Choroid plexus epithelial cell (primary cell): Measurements from ENCODE around the gene SKAP1.

Experiments
- DNase-seq: peaks from one replicate; pipeline ENCODE4 v3.0.0-alpha.2; 2010; ENCODE audit warnings: low read depth
- H3K4me3 ChIP-seq: 2 replicates; pipeline ENCODE4 v1.5.1; 2011; ENCODE audit warnings: low read depth, mild to moderate bottlenecking, control low read depth, low read length, moderate library complexity
- TF ChIP-seq, protein P1 (sequence below): conservative IDR thresholded peaks from 2 replicates; pipeline ENCODE4 v1.5.1; 2011; ENCODE audit warnings: low read depth, mild to moderate bottlenecking, control low read depth, inconsistent platforms, low read length, moderate library complexity

SKAP1 gene

GRCh38 chr17:48470388-48471034 is 40.5 kb upstream of the SKAP1 start:
- DNase-seq: peak; percentile 42
- H3K4me3 ChIP-seq: no peak overlapping the region
- TF ChIP-seq, protein P1, sequence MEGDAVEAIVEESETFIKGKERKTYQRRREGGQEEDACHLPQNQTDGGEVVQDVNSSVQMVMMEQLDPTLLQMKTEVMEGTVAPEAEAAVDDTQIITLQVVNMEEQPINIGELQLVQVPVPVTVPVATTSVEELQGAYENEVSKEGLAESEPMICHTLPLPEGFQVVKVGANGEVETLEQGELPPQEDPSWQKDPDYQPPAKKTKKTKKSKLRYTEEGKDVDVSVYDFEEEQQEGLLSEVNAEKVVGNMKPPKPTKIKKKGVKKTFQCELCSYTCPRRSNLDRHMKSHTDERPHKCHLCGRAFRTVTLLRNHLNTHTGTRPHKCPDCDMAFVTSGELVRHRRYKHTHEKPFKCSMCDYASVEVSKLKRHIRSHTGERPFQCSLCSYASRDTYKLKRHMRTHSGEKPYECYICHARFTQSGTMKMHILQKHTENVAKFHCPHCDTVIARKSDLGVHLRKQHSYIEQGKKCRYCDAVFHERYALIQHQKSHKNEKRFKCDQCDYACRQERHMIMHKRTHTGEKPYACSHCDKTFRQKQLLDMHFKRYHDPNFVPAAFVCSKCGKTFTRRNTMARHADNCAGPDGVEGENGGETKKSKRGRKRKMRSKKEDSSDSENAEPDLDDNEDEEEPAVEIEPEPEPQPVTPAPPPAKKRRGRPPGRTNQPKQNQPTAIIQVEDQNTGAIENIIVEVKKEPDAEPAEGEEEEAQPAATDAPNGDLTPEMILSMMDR: peak; percentile 32

DNA sequence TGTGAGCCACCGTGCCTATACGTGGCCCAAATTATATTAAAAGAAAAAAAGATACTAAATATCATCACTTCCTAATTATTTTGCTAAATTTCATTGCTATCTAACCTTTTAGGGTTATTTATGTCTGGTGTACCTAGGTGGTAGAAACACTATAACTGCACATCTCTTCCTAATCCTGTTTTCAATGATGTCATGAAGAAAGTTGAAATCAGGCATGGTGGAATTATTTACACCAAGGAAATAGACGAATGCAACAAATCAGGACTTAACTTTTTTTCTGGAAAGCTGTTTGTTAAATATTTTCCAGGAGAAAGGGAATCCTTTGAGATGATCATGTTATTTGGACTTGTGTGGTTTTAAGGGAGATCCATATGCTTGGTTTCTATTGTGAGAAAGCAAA is 39.2 kb upstream of the SKAP1 start:
- DNase-seq: no peak
- H3K4me3 ChIP-seq: no peak overlapping the region
- TF ChIP-seq, protein P1: no peak

DNA sequence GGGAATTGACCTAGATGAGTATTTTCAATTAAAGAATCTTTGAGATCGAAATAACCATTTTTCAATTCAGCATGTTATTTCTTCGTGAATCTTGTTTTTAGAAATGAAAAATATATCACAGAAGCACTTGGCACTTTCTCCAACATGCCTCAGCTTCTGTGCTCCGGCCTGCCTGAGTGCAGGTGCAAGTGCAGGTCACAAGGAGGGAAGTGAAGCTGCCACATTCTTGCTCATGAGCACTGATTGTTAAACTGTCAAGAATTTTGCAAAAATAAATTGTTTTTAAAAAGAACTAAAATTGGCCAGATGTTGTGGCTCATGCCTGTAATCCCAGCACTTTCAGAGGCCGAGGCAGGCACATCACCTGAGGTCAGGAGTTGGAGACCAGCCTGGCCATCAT is 38.3 kb upstream of the SKAP1 start:
- TF ChIP-seq, protein P1: no peak
- DNase-seq: no peak
- H3K4me3 ChIP-seq: no peak overlapping the region

DNA sequence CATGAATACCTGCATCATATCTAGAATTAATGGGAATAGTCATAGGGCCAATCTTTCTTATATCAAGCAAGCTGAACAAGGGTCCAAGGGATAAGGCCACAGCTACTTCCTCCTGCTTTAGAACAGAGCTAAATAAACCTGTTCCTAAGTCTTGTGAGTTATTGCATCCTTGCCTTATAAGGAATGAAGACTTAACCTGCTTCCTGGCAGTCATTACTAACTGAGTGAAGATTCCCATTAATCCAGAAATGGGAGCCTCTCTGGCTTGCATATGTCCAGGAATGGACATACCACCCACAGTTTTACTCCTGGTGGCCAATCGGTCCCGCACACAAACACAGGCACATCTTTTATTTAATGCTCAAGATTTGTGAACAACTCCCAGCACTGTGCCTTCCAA is 35.9 kb upstream of the SKAP1 start:
- no peak for DNase-seq
- no peak overlapping the region for H3K4me3 ChIP-seq
- TF ChIP-seq, protein P1: no peak

GRCh38 chr17:48463526-48463925 is 33.5 kb upstream of the SKAP1 start:
- no peak for DNase-seq
- TF ChIP-seq, protein P1: no peak
- no peak overlapping the region for H3K4me3 ChIP-seq

DNA sequence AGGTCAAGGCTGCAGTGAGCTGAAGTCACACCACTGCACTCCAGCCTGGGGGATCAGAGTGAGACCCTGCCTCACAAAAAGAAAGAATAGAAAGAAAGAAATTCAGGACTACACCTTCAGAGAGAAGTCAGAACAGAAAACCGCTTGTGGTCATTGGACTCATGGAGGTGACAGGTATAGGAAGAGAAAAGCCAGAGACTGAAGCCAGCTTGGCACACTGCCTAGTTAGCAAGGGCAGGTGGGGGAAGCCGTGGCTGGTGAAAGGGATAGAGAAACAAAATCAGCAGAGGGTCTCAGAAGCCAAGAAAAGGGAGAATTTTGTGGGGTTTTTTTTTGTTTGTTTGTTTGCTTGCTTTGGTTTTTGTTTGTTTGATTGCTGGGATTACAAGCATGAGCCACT is 32.9 kb upstream of the SKAP1 start:
- TF ChIP-seq, protein P1: no peak
- no peak for DNase-seq
- no peak overlapping the region for H3K4me3 ChIP-seq

- no peak for DNase-seq
- TF ChIP-seq, protein P1: no peak
- H3K4me3 ChIP-seq: no peak overlapping the region
Observed at GRCh38 chr17:48460052-48460451, 30.0 kb upstream of the SKAP1 start.
